HEK293 (cell line): ENCODE data around the gene KAT2B.
A peak's percentile ranks its signal among the peaks of the same experiment; 100 is the strongest.

Experiments used
- CTCF ChIA-PET: fragments of 350-600 bp; formaldehyde crosslinking; extraction: SDS; loops from one replicate; lab custom pipeline; 2021; ENCODE audit warnings: antibody characterized with exemption; lab: Yijun Ruan, JAX
- POLR2A ChIA-PET: fragments of 300-600 bp; formaldehyde crosslinking; extraction: SDS; loops from one replicate; lab custom pipeline; 2020; ENCODE audit warnings: antibody characterized with exemption, inconsistent platforms; lab: Yijun Ruan, JAX
- H3K27ac ChIP-seq: fragments of 200-500 bp; sonication (Bioruptor generic); 2 replicates; pipeline ENCODE4 v1.5.1; 2014; ENCODE audit warnings: low read depth, low read length, control low read depth, inconsistent platforms; ENCODE audit errors: extremely low read depth
- H3K36me3 ChIP-seq, 2 experiments: fragments of 200-500 bp in 1 of 2; sonication (Bioruptor generic) in 1 of 2; 1 replicate in 1 of 2; 2 replicates in 1 of 2; pipeline ENCODE4 v1.5.1; 2014 to 2017; ENCODE audit warnings: inconsistent platforms in 2 of 2, low read length in 2 of 2; ENCODE audit not compliant: control insufficient read depth in 2 of 2, insufficient read depth in 1 of 2
- H3K4me1 ChIP-seq: fragments of 200-500 bp; sonication (Bioruptor generic); 2 replicates; pipeline ENCODE4 v1.5.1; 2014; ENCODE audit warnings: mild to moderate bottlenecking, low read length, inconsistent platforms; ENCODE audit not compliant: control insufficient read depth, insufficient read depth
- H3K4me3 ChIP-seq: 2 replicates; pipeline ENCODE4 v1.5.1; 2011; ENCODE audit warnings: low read depth, mild to moderate bottlenecking, control low read depth, low read length, moderate library complexity
- H3K9me3 ChIP-seq: fragments of 200-500 bp; sonication (Bioruptor generic); 2 replicates; pipeline ENCODE4 v1.5.1; 2014; ENCODE audit warnings: low read depth, low read length, inconsistent platforms; ENCODE audit not compliant: control insufficient read depth, insufficient read depth
- ELK4 ChIP-seq: IDR thresholded peaks from 2 replicates; pipeline ENCODE4 v1.6.1; 2011; ENCODE audit warnings: mild to moderate bottlenecking, low read depth, low read length, borderline replicate concordance
- IKZF3 ChIP-seq: fragments of 450-650 bp; IDR thresholded peaks from 2 replicates; pipeline ENCODE4 v1.5.0; 2018; ENCODE audit warnings: missing biosample characterization, mild to moderate bottlenecking, missing genetic modification characterization, moderate library complexity
- PRDM10 ChIP-seq: fragments of 450-650 bp; formaldehyde crosslinking; IDR thresholded peaks from 2 replicates; pipeline ENCODE4 v1.5.1; 2016; ENCODE audit warnings: missing biosample characterization, missing genetic modification characterization
- PRDM6 ChIP-seq: fragments of 450-650 bp; formaldehyde crosslinking; IDR thresholded peaks from 2 replicates; pipeline ENCODE4 v1.5.1; 2017; ENCODE audit warnings: missing biosample characterization, missing genetic modification characterization
- SCRT1 ChIP-seq: fragments of 450-650 bp; formaldehyde crosslinking; IDR thresholded peaks from 2 replicates; pipeline ENCODE4 v1.5.1; 2016; ENCODE audit warnings: missing biosample characterization, missing genetic modification characterization, borderline replicate concordance
- YY2 ChIP-seq: fragments of 450-650 bp; formaldehyde crosslinking; IDR thresholded peaks from 2 replicates; pipeline ENCODE4 v1.5.1; 2016; ENCODE audit warnings: missing biosample characterization, missing genetic modification characterization
- ZBTB17 ChIP-seq: fragments of 450-650 bp; formaldehyde crosslinking; IDR thresholded peaks from 2 replicates; pipeline ENCODE4 v1.5.1; 2016; ENCODE audit warnings: missing biosample characterization, missing genetic modification characterization
- ZBTB20 ChIP-seq: fragments of 450-650 bp; formaldehyde crosslinking; IDR thresholded peaks from 2 replicates; pipeline ENCODE4 v1.5.1; 2016; ENCODE audit warnings: missing biosample characterization, missing genetic modification characterization
- ZBTB44 ChIP-seq: fragments of 450-650 bp; IDR thresholded peaks from 2 replicates; pipeline ENCODE4 v1.5.1; 2018; ENCODE audit warnings: missing biosample characterization, mild to moderate bottlenecking, missing genetic modification characterization
- ZEB2 ChIP-seq: fragments of 450-650 bp; formaldehyde crosslinking; IDR thresholded peaks from 2 replicates; pipeline ENCODE4 v1.5.1; 2016; ENCODE audit warnings: missing biosample characterization, missing genetic modification characterization
- ZNF19 ChIP-seq: fragments of 450-650 bp; formaldehyde crosslinking; IDR thresholded peaks from 2 replicates; pipeline ENCODE4; 2016; ENCODE audit warnings: missing biosample characterization, missing genetic modification characterization, low read depth
- ZNF211 ChIP-seq: fragments of 450-650 bp; formaldehyde crosslinking; IDR thresholded peaks from 2 replicates; pipeline ENCODE4 v1.5.1; 2016; ENCODE audit warnings: low read depth, missing biosample characterization, missing genetic modification characterization
- ZNF26 ChIP-seq: fragments of 450-650 bp; formaldehyde crosslinking; IDR thresholded peaks from 2 replicates; pipeline ENCODE4 v1.5.1; 2016; ENCODE audit warnings: missing biosample characterization, missing genetic modification characterization
- ZNF37A ChIP-seq: fragments of 450-650 bp; IDR thresholded peaks from 2 replicates; pipeline ENCODE4 v1.5.1; 2018; ENCODE audit warnings: missing biosample characterization, missing genetic modification characterization
- ZNF416 ChIP-seq: fragments of 450-650 bp; formaldehyde crosslinking; IDR thresholded peaks from 2 replicates; pipeline ENCODE4 v1.5.1; 2016; ENCODE audit warnings: missing biosample characterization, missing genetic modification characterization
- ZNF433 ChIP-seq: fragments of 450-650 bp; formaldehyde crosslinking; IDR thresholded peaks from 2 replicates; pipeline ENCODE4 v1.5.1; 2016; ENCODE audit warnings: missing biosample characterization, missing genetic modification characterization, low read depth
- ZNF488 ChIP-seq: fragments of 450-650 bp; formaldehyde crosslinking; IDR thresholded peaks from 2 replicates; pipeline ENCODE4 v1.5.1; 2016; ENCODE audit warnings: missing biosample characterization, missing genetic modification characterization
- ZNF544 ChIP-seq: fragments of 450-650 bp; formaldehyde crosslinking; IDR thresholded peaks from 2 replicates; pipeline ENCODE4 v1.5.0; 2017; ENCODE audit warnings: missing biosample characterization, missing genetic modification characterization
- ZNF555 ChIP-seq: fragments of 450-650 bp; formaldehyde crosslinking; conservative IDR thresholded peaks from 2 replicates; pipeline ENCODE4 v1.5.1; 2017; ENCODE audit warnings: missing biosample characterization, mild to moderate bottlenecking, missing genetic modification characterization, inconsistent platforms
- ZNF600 ChIP-seq: fragments of 450-650 bp; formaldehyde crosslinking; IDR thresholded peaks from 2 replicates; pipeline ENCODE4 v1.5.1; 2016; ENCODE audit warnings: missing biosample characterization, missing genetic modification characterization
- ZNF621 ChIP-seq: fragments of 450-650 bp; formaldehyde crosslinking; IDR thresholded peaks from 2 replicates; pipeline ENCODE4 v1.5.1; 2017; ENCODE audit warnings: missing biosample characterization, missing genetic modification characterization
- ZNF654 ChIP-seq: fragments of 450-650 bp; formaldehyde crosslinking; IDR thresholded peaks from 2 replicates; pipeline ENCODE4 v1.5.1; 2016; ENCODE audit warnings: low read depth, missing biosample characterization, missing genetic modification characterization
- ZNF747 ChIP-seq: fragments of 450-650 bp; formaldehyde crosslinking; IDR thresholded peaks from 2 replicates; pipeline ENCODE4 v1.5.1; 2016; ENCODE audit warnings: missing biosample characterization, missing genetic modification characterization

KAT2B gene

GRCh38 chr3:20047341-20047779 is 7.1 kb downstream of the KAT2B start (continued):
- peak; percentile 80 for TF ChIP-seq PRDM10 (tag by site-specific recombination)
- no peak for TF ChIP-seq ZNF433 (tag by site-specific recombination)
- TF ChIP-seq ZNF37A (tag by site-specific recombination): no peak
- no peak for TF ChIP-seq ZNF26 (tag by site-specific recombination)
- peak; percentile 95 for TF ChIP-seq ZNF600 (tag by site-specific recombination)
- no peak for TF ChIP-seq ZNF654 (tag by site-specific recombination)
- TF ChIP-seq ZBTB17 (tag by site-specific recombination): no peak
- TF ChIP-seq ZBTB20 (tag by site-specific recombination): peak; percentile 56

GRCh38 chr3:20047976-20048883 is 8.0 kb downstream of the KAT2B start:
- no peak overlapping the region for H3K27ac ChIP-seq
- H3K36me3 ChIP-seq: no peaks in the 10 kb centered on the region
- ChIA-PET POLR2A (no interaction called here), CTCF (no interaction called here)
- H3K4me1 ChIP-seq: peaks cover 19% of the 10 kb centered on the region
- no peaks in the 10 kb centered on the region for H3K9me3 ChIP-seq
- no peak overlapping the region for H3K4me3 ChIP-seq
- TF ChIP-seq ZNF211 (no peak), ZNF416 (tag by site-specific recombination) (no peak), ZNF19 (no peak), ZNF555 (tag by site-specific recombination) (no peak), YY2 (tag by site-specific recombination) (no peak), SCRT1 (no peak), ZEB2 (tag by site-specific recombination) (no peak), ZNF621 (tag by site-specific recombination) (no peak), PRDM6 (peak; percentile 96), ZNF544 (tag by site-specific recombination) (no peak), ZBTB44 (tag by site-specific recombination) (peak; percentile 40; the same call in 1 of the 2 replicates), IKZF3 (no peak), ZNF488 (tag by site-specific recombination) (no peak), ZBTB17 (tag by site-specific recombination) (peak; percentile 30; the same call in 1 of the 2 replicates), ZNF747 (tag by site-specific recombination) (no peak), ELK4 (no peak)
